Panc1 (cell line): ENCODE data around the gene NFKBIZ.

Source experiments
- CTCF ChIP-seq: fragments of 450-650 bp; IDR thresholded peaks from 2 replicates; pipeline ENCODE4 v1.5.1; 2017; ENCODE audit warnings: mild to moderate bottlenecking
- POLR2AphosphoS5 ChIP-seq: IDR thresholded peaks from 2 replicates; pipeline ENCODE4 v1.6.1; 2012; ENCODE audit warnings: mild to moderate bottlenecking, low read depth, low read length, moderate library complexity
- REST ChIP-seq, 2 experiments: IDR thresholded peaks; 2 replicates each; pipeline ENCODE4 v1.6.1; 2011 to 2012; ENCODE audit warnings: low read depth in 2 of 2, control low read depth in 1 of 2, low read length in 1 of 2, mild to moderate bottlenecking in 1 of 2, moderate library complexity in 1 of 2; ENCODE audit not compliant: insufficient read depth in 1 of 2
- SIN3A ChIP-seq: IDR thresholded peaks from 2 replicates; pipeline ENCODE4 v1.6.1; 2012; ENCODE audit warnings: low read depth, mild to moderate bottlenecking, low read length, moderate library complexity, borderline replicate concordance; ENCODE audit not compliant: insufficient read depth
- TCF7L2 ChIP-seq: IDR thresholded peaks from 2 replicates; pipeline ENCODE4 v1.6.1; 2011; ENCODE audit warnings: mild to moderate bottlenecking, low read depth, low read length, inconsistent platforms

- TF ChIP-seq CTCF (no peak), SIN3A (no peak), REST (IDR thresholded peaks at IDR 0.05; ENCODE audit: insufficient read depth in 1 of 2, low read depth in 2 of 2, low read length in 1 of 2) (no peak), POLR2AphosphoS5 (no peak), TCF7L2 (no peak)
These were observed 13.6 kb upstream of the NFKBIZ start for GRCh38 chr3:101835676-101836075.
